Muscle layer of duodenum (tissue), 2 donors: ENCODE results near the gene RUNX3.

ENCODE experiments used
- H3K27ac ChIP-seq: one replicate; pipeline ENCODE4 v1.7.0; 2013; ENCODE audit warnings: mild to moderate bottlenecking, low read length
- H3K27me3 ChIP-seq: one replicate; pipeline ENCODE4 v1.7.0; 2013; ENCODE audit warnings: low read depth, mild to moderate bottlenecking, control low read depth, low read length
- H3K36me3 ChIP-seq, 2 donors: one replicate each; pipeline ENCODE4 v1.7.0; 2013; ENCODE audit warnings: low read length in 2 of 2, control low read depth in 1 of 2, mild to moderate bottlenecking in 1 of 2; ENCODE audit not compliant: insufficient read depth in 2 of 2, control insufficient read depth in 1 of 2
- H3K4me1 ChIP-seq, 2 donors: one replicate each; pipeline ENCODE4 v1.7.0; 2013; ENCODE audit warnings: low read length in 2 of 2, mild to moderate bottlenecking in 2 of 2, control low read depth in 1 of 2, moderate library complexity in 1 of 2; ENCODE audit not compliant: insufficient read depth in 2 of 2, control insufficient read depth in 1 of 2
- H3K4me3 ChIP-seq, 2 donors: one replicate each; pipeline ENCODE4 v1.7.0; 2013; ENCODE audit warnings: low read length in 2 of 2, low read depth in 1 of 2, mild to moderate bottlenecking in 1 of 2
- H3K9me3 ChIP-seq, 2 donors: one replicate each; pipeline ENCODE4 v1.7.0; 2013; ENCODE audit warnings: low read length in 2 of 2, control low read depth in 1 of 2, mild to moderate bottlenecking in 1 of 2; ENCODE audit not compliant: control insufficient read depth in 1 of 2
- donor health status: healthy.

The RUNX3 gene

DNA sequence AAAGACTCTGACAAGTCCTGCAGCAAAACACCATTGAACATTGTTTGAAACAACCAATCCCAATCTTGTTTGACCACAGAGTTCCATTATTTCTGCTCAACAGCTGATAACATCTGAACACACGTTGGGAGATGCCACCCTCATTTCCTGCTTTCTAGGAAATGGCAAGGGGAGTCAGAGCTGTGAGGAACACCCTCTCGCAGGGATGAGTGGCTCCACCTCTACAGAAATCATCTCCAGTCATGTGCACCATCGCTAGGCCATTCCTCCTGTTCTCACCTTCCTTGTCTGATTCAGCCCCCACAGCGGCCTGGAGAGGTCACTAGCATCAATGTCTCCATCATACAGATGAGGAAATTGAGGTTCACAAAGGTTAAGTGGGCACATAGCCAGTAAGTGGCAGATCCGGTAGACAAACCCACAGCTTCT is 22.4 kb upstream of the RUNX3 start:
- Histone ChIP-seq H3K4me3 (no peak overlapping the region), H3K4me1 (no peaks in the 10 kb centered on the region), H3K9me3 (no peaks in the 10 kb centered on the region), H3K36me3 (no peaks in the 10 kb centered on the region), H3K27ac (no peak overlapping the region), H3K27me3 (no peaks in the 10 kb centered on the region)

DNA sequence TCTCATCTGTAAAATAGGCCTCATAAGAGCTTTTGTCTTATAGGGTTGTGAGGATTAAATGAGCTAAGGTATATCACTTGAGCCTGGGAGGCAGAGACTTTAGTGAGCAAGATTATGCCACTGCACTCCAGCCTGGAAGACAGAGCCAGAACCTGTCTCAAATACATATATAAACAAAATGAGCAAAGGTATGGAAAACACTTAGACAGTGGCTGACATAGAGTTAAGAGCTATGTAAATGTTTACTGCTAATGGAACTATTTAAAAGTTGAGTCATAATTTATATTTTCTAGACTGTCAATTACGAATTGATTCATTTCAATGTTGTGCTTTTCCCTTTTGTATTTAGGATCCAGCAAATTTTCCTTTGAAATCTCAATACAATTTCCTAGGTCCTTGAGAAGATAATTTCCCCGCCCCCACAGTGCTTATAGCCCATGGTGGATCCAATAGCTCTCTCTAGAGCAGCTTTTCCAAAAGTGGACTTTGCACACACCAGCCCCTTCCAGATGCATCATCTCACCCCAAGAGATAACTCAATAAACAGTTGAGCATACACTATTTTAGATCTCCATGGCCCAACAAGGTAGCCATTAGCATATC is 21.8 kb upstream of the RUNX3 start:
- no peaks in the 10 kb centered on the region for H3K36me3 ChIP-seq
- no peak overlapping the region for H3K4me3 ChIP-seq
- H3K27me3 ChIP-seq, result no peaks in the 10 kb centered on the region
- H3K9me3 ChIP-seq, result no peaks in the 10 kb centered on the region
- H3K4me1 ChIP-seq, result no peaks in the 10 kb centered on the region
- H3K27ac ChIP-seq, result no peak overlapping the region

DNA sequence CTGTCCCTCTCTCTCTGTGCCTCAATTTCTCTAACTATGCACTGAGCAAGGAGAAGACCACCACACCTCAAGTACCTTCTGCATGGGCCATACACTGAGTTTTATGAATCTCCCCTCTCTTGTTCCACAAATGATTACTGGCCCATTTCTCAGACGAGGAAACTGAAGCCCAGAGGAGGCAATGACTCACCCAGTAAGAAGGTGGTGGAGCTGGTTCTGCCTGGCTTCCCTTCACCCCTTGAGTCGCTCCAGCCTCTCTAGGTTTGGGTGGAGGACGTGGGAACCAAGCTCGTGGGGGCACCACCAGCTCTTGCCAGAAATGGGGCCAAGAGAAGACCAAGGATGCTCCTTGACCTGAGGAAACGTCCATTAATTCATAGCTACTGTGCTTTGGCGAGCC is 21.3 kb upstream of the RUNX3 start:
- Histone ChIP-seq H3K4me3 (no peak overlapping the region), H3K4me1 (no peaks in the 10 kb centered on the region), H3K27ac (no peak overlapping the region), H3K36me3 (no peaks in the 10 kb centered on the region), H3K9me3 (no peaks in the 10 kb centered on the region), H3K27me3 (no peaks in the 10 kb centered on the region)

DNA sequence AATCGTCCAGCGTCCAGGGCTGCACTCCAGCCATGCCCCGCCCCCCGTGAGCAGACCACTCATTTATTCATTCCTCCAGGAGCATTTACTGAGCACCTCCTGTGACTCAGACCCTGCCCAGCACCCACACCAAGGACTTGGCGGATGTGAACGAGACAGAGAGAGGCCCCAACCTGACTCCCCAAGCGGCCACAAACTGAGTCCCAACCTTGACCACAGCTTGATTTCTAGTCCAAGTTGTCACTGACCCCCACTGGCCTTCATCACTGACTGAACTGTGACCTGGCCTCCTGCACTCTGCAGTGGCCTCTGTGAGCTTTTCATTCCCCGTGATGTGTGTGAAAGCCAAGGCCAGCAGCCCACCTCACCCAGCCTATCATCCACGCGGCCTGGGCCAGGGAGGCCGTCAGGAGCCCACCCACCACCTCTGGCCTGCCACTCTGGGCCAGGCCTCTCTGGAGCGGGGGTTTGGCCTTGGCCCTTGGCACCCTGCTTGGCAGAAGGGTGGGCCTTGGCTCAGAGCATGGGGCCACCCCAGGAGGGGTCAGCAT is 19.3 kb upstream of the RUNX3 start:
- Histone ChIP-seq H3K4me1 (no peaks in the 10 kb centered on the region), H3K27me3 (no peaks in the 10 kb centered on the region), H3K36me3 (no peaks in the 10 kb centered on the region), H3K27ac (no peak overlapping the region), H3K9me3 (no peaks in the 10 kb centered on the region), H3K4me3 (no peak overlapping the region)

DNA sequence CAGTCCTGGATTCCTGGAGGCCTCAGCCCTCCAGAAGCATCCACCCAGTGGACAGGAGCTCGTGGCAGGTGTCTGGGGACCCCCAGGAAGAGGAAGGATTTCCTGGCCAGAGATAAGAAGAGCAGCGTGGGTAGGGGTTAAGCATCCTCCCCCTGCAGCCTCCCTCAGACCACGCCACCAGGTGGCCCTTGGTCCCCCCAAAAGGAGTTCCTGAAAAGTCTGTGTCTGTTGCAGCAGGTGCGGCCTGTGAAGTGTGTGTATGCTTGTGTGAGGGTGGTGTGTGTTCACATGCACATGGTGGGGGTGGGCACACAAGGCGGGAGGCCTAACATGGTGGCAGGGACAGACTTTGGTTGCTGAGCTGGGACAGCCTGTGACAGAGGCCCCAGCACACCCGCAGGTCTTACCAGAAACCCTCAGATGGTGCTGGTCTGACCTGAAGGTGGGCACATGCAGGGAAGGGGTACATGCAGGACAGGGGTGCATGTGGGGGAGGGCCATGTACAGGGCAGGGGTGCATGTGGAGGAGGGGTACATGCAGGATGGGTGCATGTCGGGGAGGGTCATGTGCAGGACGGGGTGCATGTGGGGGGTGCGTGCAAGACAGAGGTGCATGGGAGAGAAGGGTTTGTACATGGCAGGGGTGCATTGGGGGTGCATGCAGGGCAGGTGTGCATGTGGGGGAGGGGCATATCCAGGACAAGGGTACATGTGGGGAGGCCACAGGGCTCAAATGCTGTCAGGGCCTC is 18.2 kb upstream of the RUNX3 start:
- Histone ChIP-seq H3K27me3 (no peaks in the 10 kb centered on the region), H3K4me1 (no peaks in the 10 kb centered on the region), H3K9me3 (no peaks in the 10 kb centered on the region), H3K27ac (no peak overlapping the region), H3K4me3 (no peak overlapping the region), H3K36me3 (no peaks in the 10 kb centered on the region)

DNA sequence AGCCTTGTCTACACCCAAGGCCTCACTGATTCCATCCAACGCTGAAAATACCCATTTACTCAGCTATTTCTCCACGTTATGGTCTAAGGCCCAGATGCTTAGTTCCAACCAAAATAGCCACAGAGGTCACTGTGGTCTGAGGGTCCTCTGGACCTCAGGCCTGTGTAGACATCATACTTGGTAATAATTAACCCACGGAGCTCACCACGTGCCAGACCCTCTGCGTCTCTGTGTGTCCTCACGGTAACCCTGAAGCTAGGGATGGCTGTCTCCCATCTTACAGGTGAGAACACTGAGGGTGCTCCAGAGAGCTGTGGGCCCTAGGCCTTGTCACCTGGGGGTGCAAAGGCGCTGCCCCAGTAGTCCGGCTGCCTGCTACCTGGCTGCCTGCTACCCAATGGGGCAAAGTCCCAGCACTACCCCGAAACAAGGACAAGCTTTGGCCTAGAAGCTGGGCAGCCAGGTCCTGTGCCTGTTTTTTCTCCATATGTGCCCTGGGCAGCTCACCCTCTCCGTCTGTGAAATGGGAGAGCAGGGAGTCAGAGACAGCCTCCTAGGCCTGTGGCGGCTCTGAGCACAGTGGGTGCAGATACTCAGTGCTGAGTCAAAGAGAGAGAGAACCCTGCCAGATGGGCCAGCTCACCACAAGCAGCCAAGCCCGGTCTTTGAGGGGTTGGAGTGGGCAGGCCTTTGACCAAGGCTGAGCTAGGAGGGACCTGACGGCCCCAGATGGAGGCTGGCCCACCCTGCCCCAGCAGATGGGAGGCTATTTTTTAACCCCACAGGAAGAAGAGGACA is 17.0 kb upstream of the RUNX3 start:
- Histone ChIP-seq H3K36me3 (no peaks in the 10 kb centered on the region), H3K27ac (no peak overlapping the region)

DNA sequence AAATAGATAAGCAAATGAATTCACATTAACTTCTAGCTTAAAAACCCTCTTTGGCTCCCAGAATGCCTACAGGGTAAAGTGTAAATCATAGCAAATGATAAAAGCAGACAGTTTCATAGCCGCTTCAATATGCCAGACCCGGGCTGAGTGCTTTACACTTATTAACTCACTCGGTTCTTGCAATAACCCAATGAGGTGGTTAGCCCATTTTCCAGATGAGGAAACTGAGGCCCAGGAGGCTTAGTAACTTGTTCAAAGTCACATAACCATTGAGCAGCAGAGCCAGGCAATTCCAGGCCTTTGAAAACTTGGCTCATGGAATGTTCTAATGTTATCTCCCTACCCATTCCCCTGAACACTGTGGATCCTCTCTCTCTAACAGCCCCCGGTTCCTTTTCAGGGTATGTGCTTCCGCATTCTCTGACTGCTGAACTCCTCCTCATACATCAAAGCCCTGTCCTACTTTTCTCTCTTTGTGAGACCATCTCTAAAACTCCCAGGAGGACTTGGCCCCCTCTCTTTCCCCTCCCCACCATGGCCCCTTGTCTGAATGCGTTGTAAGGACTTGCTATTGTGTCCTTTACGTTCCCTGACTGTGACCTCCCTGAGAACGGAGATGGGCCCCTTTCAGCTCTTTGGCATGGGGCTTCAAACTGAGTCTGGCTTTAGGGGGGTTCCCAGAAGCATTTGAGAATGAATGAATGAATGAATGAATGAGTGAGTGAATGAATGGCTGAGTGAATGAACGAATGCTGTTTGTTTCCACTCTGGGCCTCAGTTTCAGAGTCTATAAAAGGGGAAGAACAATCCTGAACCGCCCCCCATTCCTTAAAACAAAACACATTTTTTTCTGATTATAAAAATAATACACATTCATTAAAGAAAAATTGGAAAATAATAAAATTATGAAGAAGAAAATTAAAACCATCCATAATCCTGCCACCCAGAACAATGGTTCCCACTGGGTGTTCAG is 15.6 kb upstream of the RUNX3 start:
- no peaks in the 10 kb centered on the region for H3K4me1 ChIP-seq
- no peaks in the 10 kb centered on the region for H3K36me3 ChIP-seq
- H3K4me3 ChIP-seq, result no peak overlapping the region
- no peaks in the 10 kb centered on the region for H3K9me3 ChIP-seq
- H3K27ac ChIP-seq, result no peak overlapping the region
- no peaks in the 10 kb centered on the region for H3K27me3 ChIP-seq

More for the DNA sequence above, 17.0 kb upstream of the RUNX3 start:
- Histone ChIP-seq H3K4me1 (no peaks in the 10 kb centered on the region), H3K4me3 (no peak overlapping the region), H3K9me3 (no peaks in the 10 kb centered on the region), H3K27me3 (no peaks in the 10 kb centered on the region)

DNA sequence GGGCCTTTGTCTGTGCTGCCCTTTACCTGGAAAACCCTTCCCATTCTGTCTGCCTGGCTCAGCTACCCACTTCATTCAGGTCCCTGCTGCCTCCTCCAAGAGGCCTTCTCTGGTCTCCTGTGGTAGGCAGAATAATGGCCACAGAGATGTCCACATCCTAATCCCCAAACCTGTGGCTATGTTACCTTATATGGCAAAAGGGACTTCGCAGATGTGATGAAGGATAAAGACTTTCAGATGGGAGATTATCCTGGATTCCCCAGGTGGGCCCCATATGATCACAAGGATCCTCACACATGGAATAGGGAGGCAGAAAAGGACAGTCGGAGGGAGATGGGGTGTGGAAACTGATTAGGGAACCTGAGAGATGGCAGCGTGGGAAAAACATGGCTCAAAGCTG is 14.2 kb upstream of the RUNX3 start:
- Histone ChIP-seq H3K27ac (no peak overlapping the region), H3K36me3 (no peaks in the 10 kb centered on the region), H3K27me3 (no peaks in the 10 kb centered on the region), H3K4me3 (no peak overlapping the region), H3K9me3 (no peaks in the 10 kb centered on the region), H3K4me1 (no peaks in the 10 kb centered on the region)

DNA sequence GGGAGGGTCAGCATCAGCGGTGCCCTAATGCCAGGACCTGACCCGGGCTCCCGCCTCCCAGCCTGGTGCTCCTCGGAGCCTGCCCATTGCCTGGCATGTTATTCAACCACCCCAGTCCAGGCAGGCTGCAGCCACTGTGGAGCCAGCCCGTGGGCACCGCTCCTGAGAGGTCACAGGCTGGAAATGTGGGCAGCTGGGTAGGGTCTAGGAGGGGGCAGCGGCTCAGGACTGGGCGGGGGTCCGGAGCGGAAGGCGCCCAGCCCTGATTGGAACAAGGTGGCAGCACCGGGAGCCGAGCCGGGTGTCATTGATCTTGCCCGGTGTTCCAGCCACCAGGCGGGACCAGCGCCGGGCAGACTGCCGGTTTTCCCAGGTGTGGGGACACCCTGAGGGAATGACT is 12.7 kb upstream of the RUNX3 start:
- no peak overlapping the region for H3K4me3 ChIP-seq
- H3K4me1 ChIP-seq, result no peaks in the 10 kb centered on the region
- no peaks in the 10 kb centered on the region for H3K36me3 ChIP-seq
- H3K27ac ChIP-seq, result no peak overlapping the region
- no peaks in the 10 kb centered on the region for H3K9me3 ChIP-seq
- H3K27me3 ChIP-seq, result no peaks in the 10 kb centered on the region

DNA sequence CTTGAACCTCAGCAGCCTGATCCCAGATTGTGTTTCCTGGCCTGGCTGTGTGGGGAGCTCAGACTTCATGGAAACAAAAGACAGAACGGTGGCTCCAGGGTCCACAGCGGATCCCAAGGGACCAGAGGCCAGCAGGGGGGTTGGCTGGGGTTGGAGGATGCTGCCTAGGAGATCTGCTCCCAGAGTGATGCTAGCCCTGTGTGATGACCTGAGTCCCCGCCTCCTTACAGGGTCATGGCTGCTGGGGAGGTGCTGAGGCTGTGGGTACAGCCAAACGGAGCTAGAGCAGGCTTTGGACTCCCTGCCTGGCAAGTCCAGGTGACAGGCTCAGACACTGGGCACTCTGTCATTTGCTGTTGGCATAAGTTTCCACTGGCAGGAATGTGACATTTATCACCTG is 11.5 kb upstream of the RUNX3 start:
- Histone ChIP-seq H3K4me3 (no peak overlapping the region), H3K27me3 (no peaks in the 10 kb centered on the region), H3K36me3 (no peaks in the 10 kb centered on the region)

More for the DNA sequence above, 11.5 kb upstream of the RUNX3 start:
- no peaks in the 10 kb centered on the region for H3K4me1 ChIP-seq
- H3K9me3 ChIP-seq, result no peaks in the 10 kb centered on the region
- H3K27ac ChIP-seq, result no peak overlapping the region
